SK-N-SH (cell line): Measurements from ENCODE around the gene CHST3. TPM values are rescaled to one million over a fixed set of nuclear protein-coding genes. Genes with fewer than 3 reads are reported as not detected.

ENCODE experiments used
- CTCF ChIA-PET: fragments of 300-600, 350-600 bp; formaldehyde crosslinking; extraction: SDS; loops from one replicate; lab custom pipeline; 2021; lab: Yijun Ruan, JAX
- POLR2A ChIA-PET: fragments of 350-600 bp; sonication (Branson Sonifier 250); formaldehyde crosslinking; extraction: SDS; loops from one replicate; lab custom pipeline; 2020; ENCODE audit warnings: antibody characterized with exemption, inconsistent platforms; lab: Yijun Ruan, JAX
- DNase-seq: peaks from one replicate; pipeline ENCODE4 v3.0.0; 2012
- H2AFZ ChIP-seq: fragments of 200-600 bp; sonication (generic); 2 replicates; pipeline ENCODE4 v1.8.1; 2016; ENCODE audit warnings: antibody characterized with exemption, mild to moderate bottlenecking, low read depth
- H3F3A ChIP-seq: fragments of 200-600 bp; sonication (generic); replicated peaks from 2 replicates; pipeline ENCODE3; 2016; ENCODE audit warnings: antibody characterized with exemption, mild to moderate bottlenecking; ENCODE audit not compliant: insufficient read depth
- H3K27ac ChIP-seq, 2 experiments: fragments of 200-500 bp in 1 of 2; fragments of 200-600 bp in 1 of 2; sonication (Bioruptor generic) in 1 of 2; sonication (generic), shearing (Covaris generic) in 1 of 2; 2 replicates each; pipeline versions ENCODE4 v1.5.1 to v1.6.1; 2014 to 2016; ENCODE audit warnings: low read depth in 2 of 2, inconsistent platforms in 1 of 2, low read length in 1 of 2, mild to moderate bottlenecking in 1 of 2, mixed read lengths in 1 of 2
- H3K27me3 ChIP-seq: fragments of 200-600 bp; sonication (generic), shearing (Covaris generic); 2 replicates; pipeline ENCODE4 v1.6.1; 2016; ENCODE audit warnings: mixed run types; ENCODE audit not compliant: insufficient read depth
- H3K36me3 ChIP-seq, 2 experiments: fragments of 200-500 bp in 1 of 2; fragments of 200-600 bp in 1 of 2; sonication (Bioruptor generic) in 1 of 2; sonication (generic) in 1 of 2; replicated peaks in 1 of 2; 2 replicates each; pipeline versions ENCODE3 to v1.5.1; 2014 to 2016; ENCODE audit warnings: low read length in 1 of 2, mild to moderate bottlenecking in 1 of 2; ENCODE audit not compliant: insufficient read depth in 2 of 2, control insufficient read depth in 1 of 2
- H3K4me1 ChIP-seq, 2 experiments: fragments of 200-500 bp in 1 of 2; fragments of 200-600 bp in 1 of 2; sonication (Bioruptor generic) in 1 of 2; sonication (generic), shearing (Covaris generic) in 1 of 2; 2 replicates each; pipeline versions ENCODE4 v1.5.1 to v1.6.1; 2014 to 2016; ENCODE audit warnings: low read depth in 1 of 2, low read length in 1 of 2, mixed run types in 1 of 2; ENCODE audit not compliant: insufficient read depth in 2 of 2, control insufficient read depth in 1 of 2
- H3K4me2 ChIP-seq: fragments of 200-600 bp; sonication (generic), shearing (Covaris generic); 2 replicates; pipeline ENCODE4 v1.6.1; 2017; ENCODE audit warnings: mixed run types
- H3K4me3 ChIP-seq, 2 experiments: fragments of 200-500 bp in 1 of 2; fragments of 200-600 bp in 1 of 2; sonication (Bioruptor generic) in 1 of 2; sonication (generic), shearing (Covaris generic) in 1 of 2; 2 replicates each; pipeline versions ENCODE4 v1.5.1 to v1.8.1; 2014 to 2016; ENCODE audit warnings: low read depth in 2 of 2, inconsistent platforms in 1 of 2, low read length in 1 of 2, mild to moderate bottlenecking in 1 of 2, mixed read lengths in 1 of 2, moderate library complexity in 1 of 2
- H3K79me2 ChIP-seq: fragments of 200-600 bp; sonication (generic); 2 replicates; pipeline ENCODE4 v1.8.1; 2017; ENCODE audit warnings: mild to moderate bottlenecking; ENCODE audit not compliant: insufficient read depth
- H3K9ac ChIP-seq: fragments of 200-600 bp; sonication (generic); 2 replicates; pipeline ENCODE4 v1.6.1; 2017; ENCODE audit warnings: mixed run types
- H3K9me2 ChIP-seq: fragments of 200-600 bp; sonication (generic); 2 replicates; pipeline ENCODE4 v1.6.1; 2017; ENCODE audit warnings: mixed run types
- H3K9me3 ChIP-seq: fragments of 200-600 bp; sonication (generic); 2 replicates; pipeline ENCODE4 v1.6.1; 2017; ENCODE audit warnings: mixed run types, mild to moderate bottlenecking, moderate library complexity
- H4K20me1 ChIP-seq: fragments of 200-600 bp; sonication (generic); 2 replicates; pipeline ENCODE4 v1.6.1; 2017; ENCODE audit warnings: mild to moderate bottlenecking, mixed run types; ENCODE audit not compliant: insufficient read depth
- CHD2 ChIP-seq: fragments of 150-350 bp; IDR thresholded peaks from 2 replicates; pipeline ENCODE4 v1.6.1; 2018; ENCODE audit warnings: low read length; ENCODE audit not compliant: partially characterized antibody
- FOXJ3 ChIP-seq: sonication (generic); formaldehyde crosslinking; IDR thresholded peaks from 2 replicates; pipeline ENCODE4 v1.5.1; 2020; ENCODE audit warnings: mild to moderate bottlenecking, missing genetic modification reagents
- GATA2 ChIP-seq: sonication (generic); formaldehyde crosslinking; IDR thresholded peaks from 2 replicates; pipeline ENCODE4 v1.5.0; 2020; ENCODE audit warnings: mild to moderate bottlenecking, missing genetic modification reagents
- MEF2A ChIP-seq: IDR thresholded peaks from 2 replicates; pipeline ENCODE4 v1.4.0; 2012; ENCODE audit warnings: low read depth, borderline replicate concordance
- NFIC ChIP-seq: IDR thresholded peaks from 2 replicates; pipeline ENCODE4 v1.4.0; 2012; ENCODE audit warnings: borderline replicate concordance
- RAD21 ChIP-seq: IDR thresholded peaks from 2 replicates; pipeline ENCODE4 v1.6.1; 2012; ENCODE audit warnings: mild to moderate bottlenecking, low read length
- RXRA ChIP-seq: IDR thresholded peaks from 2 replicates; pipeline ENCODE4 v1.4.0; 2012; ENCODE audit warnings: low read depth, mild to moderate bottlenecking, borderline replicate concordance
- SMC3 ChIP-seq: IDR thresholded peaks from 2 replicates; pipeline ENCODE4 v1.6.1; 2012; ENCODE audit warnings: low read depth, low read length, improper control_type of control experiment
- WGBS: methylation state at CpG from one replicate; pipeline ENCODE4 v1.1.6; 2017; ENCODE audit warnings: low lambda C conversion rate; 5-methylcytosine and 5-hydroxymethylcytosine counted together
- polyA plus RNA-seq, 3 experiments: library from polyadenylated mRNA; depleted of rRNA; stranded (reverse); fragments of >200 nt; gene quantifications; 2 replicates each; pipeline ENCODE4 v1.2.3, GENCODE V29; 2012
- TF ChIP-seq, protein P1 (sequence below): fragments of 150-350 bp; IDR thresholded peaks from 2 replicates; pipeline ENCODE4 v1.6.1; 2017; ENCODE audit warnings: antibody characterized with exemption, low read length, low read depth, borderline replicate concordance
- TF ChIP-seq, protein P2 (sequence below): IDR thresholded peaks from 2 replicates; pipeline ENCODE4 v1.4.0; 2012; ENCODE audit warnings: low read depth, borderline replicate concordance
- TF ChIP-seq, protein P3 (sequence below): fragments of 200-600 bp; sonication (generic); IDR thresholded peaks from 2 replicates; pipeline ENCODE4 v1.6.1; 2017; ENCODE audit warnings: antibody characterized with exemption, mild to moderate bottlenecking, moderate library complexity
- TF ChIP-seq, protein P4 (sequence below): IDR thresholded peaks from 2 replicates; pipeline ENCODE4 v1.6.1; 2012; ENCODE audit warnings: mild to moderate bottlenecking, low read depth, low read length, moderate library complexity

The CHST3 gene
- polyA plus RNA-seq, 1 of the 3 experiments (the other 2 are of a cell fraction) = 6.0 TPM

DNA sequence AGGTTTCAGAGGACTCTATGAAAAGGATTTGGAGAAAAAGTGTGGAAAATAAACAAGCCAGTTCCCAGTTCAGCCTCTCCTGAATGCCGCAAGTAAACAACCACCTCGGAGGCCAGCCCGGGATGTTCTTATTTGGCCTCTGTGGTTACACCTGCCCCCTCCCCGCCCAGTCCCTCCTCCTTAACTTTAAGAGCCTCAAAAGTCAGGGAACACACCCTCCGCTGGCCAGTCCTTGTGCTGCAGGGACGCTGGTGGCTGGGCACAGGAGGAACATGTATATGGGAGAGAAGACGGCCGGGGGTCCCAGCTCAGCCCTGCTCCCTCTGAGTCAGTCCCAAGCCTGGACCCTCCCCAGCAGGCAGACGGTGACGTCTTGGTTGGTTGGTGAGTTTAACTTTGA lies 6.1 kb downstream of the CHST3 start:
- no peak overlapping the region for H3K27ac ChIP-seq
- ChIA-PET CTCF (interaction anchor here (0.7 to 1.6 kb wide), 6 partner anchors 14 to 78 kb away, joined by 3 to 5 read pairs (median 4); no protein-coding TSS in a partner anchor), POLR2A (no interaction called here)
- peaks cover 94% of the 10 kb centered on the region for H3K79me2 ChIP-seq
- 67% methylated on average over 10 of the region's 10 CpGs for WGBS
- TF ChIP-seq RXRA (no peak), SMC3 (peak; percentile 19; the same call in 1 of the 2 replicates)
- TF ChIP-seq, protein P1, sequence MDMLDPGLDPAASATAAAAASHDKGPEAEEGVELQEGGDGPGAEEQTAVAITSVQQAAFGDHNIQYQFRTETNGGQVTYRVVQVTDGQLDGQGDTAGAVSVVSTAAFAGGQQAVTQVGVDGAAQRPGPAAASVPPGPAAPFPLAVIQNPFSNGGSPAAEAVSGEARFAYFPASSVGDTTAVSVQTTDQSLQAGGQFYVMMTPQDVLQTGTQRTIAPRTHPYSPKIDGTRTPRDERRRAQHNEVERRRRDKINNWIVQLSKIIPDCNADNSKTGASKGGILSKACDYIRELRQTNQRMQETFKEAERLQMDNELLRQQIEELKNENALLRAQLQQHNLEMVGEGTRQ = no peak
- TF ChIP-seq, protein P2, sequence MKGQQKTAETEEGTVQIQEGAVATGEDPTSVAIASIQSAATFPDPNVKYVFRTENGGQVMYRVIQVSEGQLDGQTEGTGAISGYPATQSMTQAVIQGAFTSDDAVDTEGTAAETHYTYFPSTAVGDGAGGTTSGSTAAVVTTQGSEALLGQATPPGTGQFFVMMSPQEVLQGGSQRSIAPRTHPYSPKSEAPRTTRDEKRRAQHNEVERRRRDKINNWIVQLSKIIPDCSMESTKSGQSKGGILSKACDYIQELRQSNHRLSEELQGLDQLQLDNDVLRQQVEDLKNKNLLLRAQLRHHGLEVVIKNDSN = no peak
- TF ChIP-seq, protein P3, sequence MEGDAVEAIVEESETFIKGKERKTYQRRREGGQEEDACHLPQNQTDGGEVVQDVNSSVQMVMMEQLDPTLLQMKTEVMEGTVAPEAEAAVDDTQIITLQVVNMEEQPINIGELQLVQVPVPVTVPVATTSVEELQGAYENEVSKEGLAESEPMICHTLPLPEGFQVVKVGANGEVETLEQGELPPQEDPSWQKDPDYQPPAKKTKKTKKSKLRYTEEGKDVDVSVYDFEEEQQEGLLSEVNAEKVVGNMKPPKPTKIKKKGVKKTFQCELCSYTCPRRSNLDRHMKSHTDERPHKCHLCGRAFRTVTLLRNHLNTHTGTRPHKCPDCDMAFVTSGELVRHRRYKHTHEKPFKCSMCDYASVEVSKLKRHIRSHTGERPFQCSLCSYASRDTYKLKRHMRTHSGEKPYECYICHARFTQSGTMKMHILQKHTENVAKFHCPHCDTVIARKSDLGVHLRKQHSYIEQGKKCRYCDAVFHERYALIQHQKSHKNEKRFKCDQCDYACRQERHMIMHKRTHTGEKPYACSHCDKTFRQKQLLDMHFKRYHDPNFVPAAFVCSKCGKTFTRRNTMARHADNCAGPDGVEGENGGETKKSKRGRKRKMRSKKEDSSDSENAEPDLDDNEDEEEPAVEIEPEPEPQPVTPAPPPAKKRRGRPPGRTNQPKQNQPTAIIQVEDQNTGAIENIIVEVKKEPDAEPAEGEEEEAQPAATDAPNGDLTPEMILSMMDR = peak; percentile 33
- no peak overlapping the region for H3K9ac ChIP-seq
- DNase-seq = peak; percentile 60
- peaks cover 35 to 52% of the 10 kb centered on the region in 2 experiments; a peak in 3 of 4 replicates for H3K4me1 ChIP-seq
- H3K9me2 ChIP-seq = no peaks in the 10 kb centered on the region
- no peaks in the 10 kb centered on the region for H3K9me3 ChIP-seq
- no peak overlapping the region for H3K4me2 ChIP-seq
- H3K27me3 ChIP-seq = no peaks in the 10 kb centered on the region
- peaks cover 40% of the 10 kb centered on the region for H4K20me1 ChIP-seq
- no peak overlapping the region for H2AFZ ChIP-seq
- no peak overlapping the region for H3K4me3 ChIP-seq
- H3K36me3 ChIP-seq = no peaks in the 10 kb centered on the region
- H3F3A ChIP-seq = peaks cover 25% of the 10 kb centered on the region

DNA sequence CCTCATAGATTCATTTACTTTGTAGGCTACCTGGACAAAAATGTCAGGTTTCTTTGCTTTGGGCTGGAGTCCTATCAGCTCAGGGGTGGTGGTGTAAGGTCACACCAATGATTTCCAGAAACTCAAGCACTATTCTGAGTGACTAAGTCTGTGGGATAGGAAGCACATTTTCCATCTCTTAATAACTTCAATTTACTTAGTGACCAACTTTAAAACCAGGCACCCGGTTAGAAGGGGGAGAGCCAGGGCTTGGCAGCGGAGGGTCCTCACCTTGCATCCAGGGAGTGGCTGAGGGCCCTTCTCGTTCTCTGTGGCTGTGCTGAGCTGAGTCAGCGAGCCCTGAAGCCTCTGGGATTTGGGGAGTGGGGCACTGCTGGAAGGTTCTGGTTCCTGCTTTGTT lies 6.7 kb downstream of the CHST3 start:
- peak; percentile 19 for DNase-seq
- no peaks in the 10 kb centered on the region for H3K9me3 ChIP-seq
- no peak for TF ChIP-seq NFIC
- H3F3A ChIP-seq = peaks cover 30% of the 10 kb centered on the region
- H3K36me3 ChIP-seq = no peaks in the 10 kb centered on the region
- ChIA-PET POLR2A (no interaction called here), CTCF (interaction anchor here (0.7 to 1.4 kb wide), 6 partner anchors 14 to 78 kb away, joined by 3 to 5 read pairs (median 4); no protein-coding TSS in a partner anchor)
- H3K79me2 ChIP-seq = peaks cover 88% of the 10 kb centered on the region
- peaks cover 35 to 53% of the 10 kb centered on the region in 2 experiments; a peak in 3 of 4 replicates for H3K4me1 ChIP-seq
- no peak overlapping the region for H3K4me3 ChIP-seq
- no peak overlapping the region for H3K9ac ChIP-seq
- H4K20me1 ChIP-seq = peaks cover 40% of the 10 kb centered on the region
- H2AFZ ChIP-seq = no peak overlapping the region
- 67% methylated on average over 3 of the region's 4 CpGs for WGBS
- no peak overlapping the region for H3K4me2 ChIP-seq
- no peaks in the 10 kb centered on the region for H3K27me3 ChIP-seq
- no peak overlapping the region for H3K27ac ChIP-seq
- no peaks in the 10 kb centered on the region for H3K9me2 ChIP-seq

DNA sequence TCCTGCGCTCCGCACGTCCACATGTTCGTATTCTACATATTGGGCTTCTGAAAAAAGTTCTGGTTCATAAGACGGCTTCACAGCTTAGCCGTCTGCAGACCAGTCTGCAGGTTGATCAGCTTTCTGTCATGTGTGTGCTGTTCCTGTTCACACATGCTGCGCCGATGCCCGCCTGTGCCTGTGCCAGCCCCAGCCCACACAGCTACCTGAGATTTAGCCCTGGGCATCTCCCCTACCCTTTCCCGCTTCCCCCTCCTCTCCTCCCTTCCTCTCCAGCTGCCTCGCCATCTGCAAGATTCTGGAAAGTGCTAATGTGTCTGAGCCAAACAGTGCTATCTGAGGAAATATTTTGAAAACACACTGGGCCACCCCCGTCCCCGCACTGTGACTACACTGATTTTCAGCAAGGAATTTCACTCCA lies 7.1 kb downstream of the CHST3 start:
- Histone ChIP-seq H3K36me3 (no peaks in the 10 kb centered on the region), H3K4me1 (peaks cover 34 to 53% of the 10 kb centered on the region in 2 experiments; a peak in 3 of 4 replicates), H3K27me3 (no peaks in the 10 kb centered on the region), H4K20me1 (peaks cover 40% of the 10 kb centered on the region), H3K4me2 (no peak overlapping the region), H3F3A (peaks cover 31% of the 10 kb centered on the region), H3K79me2 (peaks cover 86% of the 10 kb centered on the region), H3K9me3 (no peaks in the 10 kb centered on the region), H3K9me2 (no peaks in the 10 kb centered on the region), H3K4me3 (no peak overlapping the region), H3K27ac (no peak overlapping the region), H2AFZ (no peak overlapping the region)
- ChIA-PET POLR2A (no interaction called here), CTCF (interaction anchor here (1.0 to 1.4 kb wide), 4 partner anchors 11 to 77 kb away, joined by 3 to 6 read pairs (median 4); no protein-coding TSS in a partner anchor)
- DNase-seq = no peak
- 97% methylated on average over 13 of the region's 13 CpGs for WGBS
- TF ChIP-seq FOXJ3 (CRISPR knock-in tag) (no peak), CHD2 (no peak), RAD21 (no peak), MEF2A (no peak), GATA2 (no peak), RXRA (no peak), NFIC (no peak)
- TF ChIP-seq, protein P4, sequence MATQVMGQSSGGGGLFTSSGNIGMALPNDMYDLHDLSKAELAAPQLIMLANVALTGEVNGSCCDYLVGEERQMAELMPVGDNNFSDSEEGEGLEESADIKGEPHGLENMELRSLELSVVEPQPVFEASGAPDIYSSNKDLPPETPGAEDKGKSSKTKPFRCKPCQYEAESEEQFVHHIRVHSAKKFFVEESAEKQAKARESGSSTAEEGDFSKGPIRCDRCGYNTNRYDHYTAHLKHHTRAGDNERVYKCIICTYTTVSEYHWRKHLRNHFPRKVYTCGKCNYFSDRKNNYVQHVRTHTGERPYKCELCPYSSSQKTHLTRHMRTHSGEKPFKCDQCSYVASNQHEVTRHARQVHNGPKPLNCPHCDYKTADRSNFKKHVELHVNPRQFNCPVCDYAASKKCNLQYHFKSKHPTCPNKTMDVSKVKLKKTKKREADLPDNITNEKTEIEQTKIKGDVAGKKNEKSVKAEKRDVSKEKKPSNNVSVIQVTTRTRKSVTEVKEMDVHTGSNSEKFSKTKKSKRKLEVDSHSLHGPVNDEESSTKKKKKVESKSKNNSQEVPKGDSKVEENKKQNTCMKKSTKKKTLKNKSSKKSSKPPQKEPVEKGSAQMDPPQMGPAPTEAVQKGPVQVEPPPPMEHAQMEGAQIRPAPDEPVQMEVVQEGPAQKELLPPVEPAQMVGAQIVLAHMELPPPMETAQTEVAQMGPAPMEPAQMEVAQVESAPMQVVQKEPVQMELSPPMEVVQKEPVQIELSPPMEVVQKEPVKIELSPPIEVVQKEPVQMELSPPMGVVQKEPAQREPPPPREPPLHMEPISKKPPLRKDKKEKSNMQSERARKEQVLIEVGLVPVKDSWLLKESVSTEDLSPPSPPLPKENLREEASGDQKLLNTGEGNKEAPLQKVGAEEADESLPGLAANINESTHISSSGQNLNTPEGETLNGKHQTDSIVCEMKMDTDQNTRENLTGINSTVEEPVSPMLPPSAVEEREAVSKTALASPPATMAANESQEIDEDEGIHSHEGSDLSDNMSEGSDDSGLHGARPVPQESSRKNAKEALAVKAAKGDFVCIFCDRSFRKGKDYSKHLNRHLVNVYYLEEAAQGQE = no peak
- TF ChIP-seq, protein P1 = no peak
- TF ChIP-seq, all 33 proteins: peak for 0
- no peak overlapping the region for H3K9ac ChIP-seq
